H1 (cell line): Measurements from ENCODE around the gene CGREF1. TPM values are rescaled to one million over a fixed set of nuclear protein-coding genes. Genes with fewer than 3 reads are reported as not detected.

Source experiments
- CTCF ChIA-PET: fragments of 300-600 bp; sonication (Branson Sonifier 250); formaldehyde crosslinking; loops from one replicate; lab custom pipeline; 2021; ENCODE audit not compliant: partially characterized antibody; lab: Charles Lee
- POLR2A ChIA-PET: fragments of 300-600 bp; sonication (Branson Sonifier 250); formaldehyde crosslinking; loops from one replicate; lab custom pipeline; 2021; ENCODE audit warnings: inconsistent platforms; ENCODE audit not compliant: partially characterized antibody; lab: Charles Lee
- DNase-seq, 2 experiments: peaks; one replicate each; pipeline versions ENCODE4 v3.0.0 to v3.0.0-alpha.2; 2010 to 2022; ENCODE audit warnings: low spot score in 2 of 2, low read depth in 1 of 2, mixed read lengths in 1 of 2
- FAIRE-seq: peaks from 2 replicates; lab custom pipeline; 2011; peaks lifted over from hg19 to GRCh38; lab: Jason Lieb, UNC
- H2AFZ ChIP-seq: 2 replicates; pipeline ENCODE4 v1.8.1; 2012; ENCODE audit warnings: low read length, inconsistent platforms
- H2AK5ac ChIP-seq: 2 replicates; pipeline ENCODE4 v1.6.1; 2013; ENCODE audit warnings: low read depth, low read length
- H2BK120ac ChIP-seq: replicated peaks from 2 replicates; pipeline ENCODE3; 2013; ENCODE audit warnings: low read depth, low read length, inconsistent platforms
- H2BK12ac ChIP-seq: 2 replicates; pipeline ENCODE4 v1.6.1; 2013; ENCODE audit warnings: low read depth, low read length
- H2BK15ac ChIP-seq: 2 replicates; pipeline ENCODE4 v1.6.1; 2013; ENCODE audit warnings: low read length
- H2BK20ac ChIP-seq: 2 replicates; pipeline ENCODE4 v1.6.1; 2013; ENCODE audit warnings: low read length
- H2BK5ac ChIP-seq: 2 replicates; pipeline ENCODE4 v1.6.1; 2013; ENCODE audit warnings: low read depth, low read length
- H3K14ac ChIP-seq: 2 replicates; pipeline ENCODE4 v1.6.1; 2013; ENCODE audit warnings: inconsistent platforms; ENCODE audit not compliant: insufficient read length
- H3K18ac ChIP-seq: 2 replicates; pipeline ENCODE4 v1.6.1; 2013; ENCODE audit warnings: low read length; ENCODE audit errors: extremely low read depth
- H3K23ac ChIP-seq: 2 replicates; pipeline ENCODE4 v1.6.1; 2013; ENCODE audit warnings: inconsistent platforms; ENCODE audit not compliant: insufficient read length
- H3K23me2 ChIP-seq: 2 replicates; pipeline ENCODE4 v1.6.1; 2013; ENCODE audit warnings: low read depth, low read length
- H3K27ac ChIP-seq: 2 replicates; pipeline ENCODE4 v1.6.1; 2011; ENCODE audit warnings: low read depth, low read length, inconsistent platforms
- H3K27me3 ChIP-seq, 4 experiments: replicated peaks in 1 of 4; 1 replicate in 1 of 4; 2 replicates in 3 of 4; pipeline versions ENCODE4 v1.6.1 to v1.8.1; 2011 to 2013; ENCODE audit warnings: low read length in 3 of 4, mild to moderate bottlenecking in 3 of 4, inconsistent platforms in 2 of 4, mixed read lengths in 2 of 4, moderate library complexity in 1 of 4; ENCODE audit not compliant: control insufficient read depth in 3 of 4, insufficient read depth in 3 of 4; ENCODE audit errors: extremely low read depth in 1 of 4
- H3K36me3 ChIP-seq, 4 experiments: 2 replicates each; pipeline versions ENCODE4 v1.6.1 to v1.8.1; 2011 to 2013; ENCODE audit warnings: mild to moderate bottlenecking in 4 of 4, low read length in 3 of 4, moderate library complexity in 2 of 4, control low read depth in 1 of 4, inconsistent platforms in 1 of 4; ENCODE audit not compliant: insufficient read depth in 4 of 4, control insufficient read depth in 2 of 4
- H3K4ac ChIP-seq: replicated peaks from 2 replicates; pipeline ENCODE3; 2013; ENCODE audit warnings: low read length, low read depth, mixed read lengths, inconsistent platforms; ENCODE audit not compliant: insufficient read length
- H3K4me1 ChIP-seq, 4 experiments: replicated peaks in 1 of 4; 1 replicate in 1 of 4; 2 replicates in 3 of 4; pipeline versions ENCODE4 v1.6.1 to v1.8.1; 2011 to 2013; ENCODE audit warnings: low read length in 3 of 4, inconsistent platforms in 2 of 4, mixed read lengths in 1 of 4; ENCODE audit not compliant: insufficient read depth in 4 of 4, control insufficient read depth in 3 of 4
- H3K4me2 ChIP-seq, 2 experiments: 2 replicates each; pipeline versions ENCODE4 v1.6.1 to v1.8.1; 2011 to 2013; ENCODE audit warnings: low read depth in 2 of 2, low read length in 2 of 2, control low read depth in 1 of 2, inconsistent platforms in 1 of 2, mild to moderate bottlenecking in 1 of 2; ENCODE audit not compliant: insufficient read depth in 1 of 2
- H3K4me3 ChIP-seq, 4 experiments: fragments of 200-600, 300-600 bp in 1 of 4; sonication (generic), shearing (Covaris generic), sonication (Bioruptor Twin) in 1 of 4; 2 replicates each; pipeline versions ENCODE4 v1.5.1 to v1.8.1; 2011 to 2016; ENCODE audit warnings: low read length in 4 of 4, low read depth in 3 of 4, control low read depth in 2 of 4, inconsistent platforms in 2 of 4, mild to moderate bottlenecking in 2 of 4, mixed read lengths in 1 of 4, moderate library complexity in 1 of 4; ENCODE audit not compliant: insufficient read depth in 2 of 4; ENCODE audit errors: extremely low read depth in 1 of 4
- H3K56ac ChIP-seq: replicated peaks from 2 replicates; pipeline ENCODE3; 2013; ENCODE audit warnings: low read depth, mild to moderate bottlenecking, mixed read lengths, low read length, inconsistent platforms; ENCODE audit not compliant: insufficient read length
- H3K79me1 ChIP-seq: 2 replicates; pipeline ENCODE4 v1.6.1; 2013; ENCODE audit warnings: low read depth, low read length, control low read depth
- H3K79me2 ChIP-seq, 2 experiments: 2 replicates each; pipeline versions ENCODE4 v1.6.1 to v1.8.1; 2012 to 2013; ENCODE audit warnings: low read length in 2 of 2, mild to moderate bottlenecking in 2 of 2, inconsistent platforms in 1 of 2; ENCODE audit not compliant: insufficient read depth in 2 of 2, control insufficient read depth in 1 of 2
- H3K9ac ChIP-seq, 4 experiments: replicated peaks in 1 of 4; 1 replicate in 1 of 4; 2 replicates in 3 of 4; pipeline versions ENCODE4 v1.6.1 to v1.8.1; 2011 to 2013; ENCODE audit warnings: low read depth in 3 of 4, low read length in 3 of 4, control low read depth in 2 of 4, mild to moderate bottlenecking in 2 of 4, moderate library complexity in 2 of 4, inconsistent platforms in 1 of 4; ENCODE audit errors: extremely low read depth in 1 of 4
- H3K9me3 ChIP-seq, 2 experiments: 2 replicates each; pipeline versions ENCODE4 v1.6.1 to v1.8.1; 2012 to 2013; ENCODE audit warnings: mild to moderate bottlenecking in 2 of 2, moderate library complexity in 2 of 2, control low read depth in 1 of 2, inconsistent platforms in 1 of 2, low read depth in 1 of 2, low read length in 1 of 2, mixed read lengths in 1 of 2; ENCODE audit not compliant: insufficient read depth in 2 of 2
- H4K20me1 ChIP-seq, 2 experiments: replicated peaks in 1 of 2; 2 replicates each; pipeline versions ENCODE3 to v1.8.1; 2011 to 2013; ENCODE audit warnings: inconsistent platforms in 2 of 2, low read length in 2 of 2, mild to moderate bottlenecking in 1 of 2; ENCODE audit not compliant: insufficient read depth in 2 of 2, control insufficient read depth in 1 of 2
- H4K5ac ChIP-seq: 2 replicates; pipeline ENCODE4 v1.6.1; 2013; ENCODE audit warnings: low read length, low read depth, mixed read lengths, inconsistent platforms; ENCODE audit not compliant: insufficient read length
- H4K8ac ChIP-seq: 2 replicates; pipeline ENCODE4 v1.8.0; 2013; ENCODE audit warnings: mild to moderate bottlenecking, moderate library complexity, low read length, inconsistent platforms; ENCODE audit not compliant: insufficient read depth; ENCODE audit errors: extremely low read depth
- H4K91ac ChIP-seq: replicated peaks from 2 replicates; pipeline ENCODE3; 2013; ENCODE audit warnings: low read length, mixed read lengths, inconsistent platforms; ENCODE audit not compliant: insufficient read length
- ASH2L ChIP-seq: fragments of 200-600, 300-600 bp; sonication (generic); IDR thresholded peaks from one replicate; pipeline ENCODE4 v1.7.1; 2017; ENCODE audit warnings: low read length
- BACH1 ChIP-seq: IDR thresholded peaks from 2 replicates; pipeline ENCODE4 v1.6.1; 2012; ENCODE audit warnings: low read length, improper control_type of control experiment
- CBX5 ChIP-seq: fragments of 300-800, 300-1000 bp; sonication (generic); IDR thresholded peaks from 2 replicates; pipeline ENCODE4 v1.7.1; 2016; ENCODE audit warnings: antibody characterized with exemption, low read length, low read depth
- CHD1 ChIP-seq: IDR thresholded peaks from 2 replicates; pipeline ENCODE4 v1.6.1; 2012; ENCODE audit warnings: low read depth, low read length, improper control_type of control experiment
- CTBP2 ChIP-seq: IDR thresholded peaks from 2 replicates; pipeline ENCODE4 v1.7.0; 2011; ENCODE audit warnings: borderline replicate concordance, mild to moderate bottlenecking, moderate library complexity, mixed read lengths, low read length; ENCODE audit not compliant: insufficient read depth, insufficient read length
- KDM5A ChIP-seq: fragments of 200-600 bp; IDR thresholded peaks from 2 replicates; pipeline ENCODE4 v1.7.1; 2012; ENCODE audit warnings: mild to moderate bottlenecking, low read length, inconsistent platforms, mixed read lengths
- MAFK ChIP-seq: IDR thresholded peaks from 2 replicates; pipeline ENCODE4 v1.6.1; 2012; ENCODE audit warnings: low read depth, mild to moderate bottlenecking, improper control_type of control experiment, low read length
- RAD21 ChIP-seq, 2 experiments: IDR thresholded peaks in 1 of 2; conservative IDR thresholded peaks in 1 of 2; 2 replicates each; pipeline ENCODE4 v1.6.1; 2011; ENCODE audit warnings: low read depth in 2 of 2, low read length in 2 of 2, improper control_type of control experiment in 1 of 2, inconsistent platforms in 1 of 2, mild to moderate bottlenecking in 1 of 2, moderate library complexity in 1 of 2
- RBBP5 ChIP-seq: IDR thresholded peaks from 2 replicates; pipeline ENCODE4 v1.7.1; 2012; ENCODE audit warnings: low read depth, mild to moderate bottlenecking, inconsistent platforms, low read length, moderate library complexity, borderline replicate concordance
- SIRT6 ChIP-seq: IDR thresholded peaks from one replicate; pipeline ENCODE4 v1.7.1; 2012; ENCODE audit warnings: low read length, inconsistent platforms
- SRF ChIP-seq: IDR thresholded peaks from 2 replicates; pipeline ENCODE4 v1.6.1; 2011; ENCODE audit warnings: mild to moderate bottlenecking, low read depth, low read length, moderate library complexity
- USF2 ChIP-seq: IDR thresholded peaks from 2 replicates; pipeline ENCODE4 v1.6.1; 2011; ENCODE audit warnings: low read length, improper control_type of control experiment
- WGBS, 2 experiments: shearing (Covaris generic) in 1 of 2; methylation state at CpG; one replicate each; pipeline versions ENCODE4 v1.1.6 to v1.1.7; 2013 to 2015; ENCODE audit warnings: low lambda C conversion rate in 2 of 2, mixed read lengths in 2 of 2, inconsistent platforms in 1 of 2, low coverage in 1 of 2, missing lambda C conversion rate in 1 of 2; ENCODE audit not compliant: insufficient replicate concordance in 2 of 2, insufficient coverage in 1 of 2, insufficient read length in 1 of 2; ENCODE audit errors: extremely low coverage in 1 of 2, missing lambda C conversion rate in 1 of 2; 5-methylcytosine and 5-hydroxymethylcytosine counted together
- polyA plus RNA-seq, 7 experiments: library from polyadenylated mRNA; depleted of rRNA in 3 of 7; stranded (reverse) in 5 of 7; unstranded in 2 of 7; fragments of >200 nt in 5 of 7; fragments of 200-250 nt in 2 of 7; gene quantifications; 1 replicate in 5 of 7; 2 replicates in 1 of 7; 4 replicates in 1 of 7; pipeline versions ENCODE4 v1.2.1 to v1.2.3, GENCODE V29; 2011 to 2013; ENCODE audit warnings: missing spikeins in 2 of 7, mixed read lengths in 2 of 7
- total RNA-seq: library from RNA; stranded (reverse); fragmentation: NEBNext Ultra II Directional; extraction: Animal tissue kit (Norgen Biotek cat#: 25700); gene quantifications from 2 replicates; pipeline ENCODE4 v1.2.1, GENCODE V29; 2021

The CGREF1 gene
- total and polyA plus RNA-seq, 2 of the 8 experiments (the other 6 are each of a cell fraction or from before 2014, with no cell fraction given): 2.5 to 3.4 TPM

GRCh38 chr2:27150639-27151230 lies 31.8 kb upstream of the CGREF1 start:
- ChIA-PET CTCF (interaction anchor here (0.8 to 5.6 kb wide), 10 partner anchors 8 to 63 kb away, joined by 3 to 27 read pairs (median 4); no protein-coding TSS in a partner anchor), POLR2A (interaction anchor here (1.4 to 1.5 kb wide), 3 partner anchors 12 to 98 kb away, joined by 3 to 4 read pairs (median 4); partner anchors contain the start of gene PRR30)
- Histone ChIP-seq H3K4me2 (no peak overlapping the region), H3K56ac (no peak overlapping the region), H3K4me3 (no peak overlapping the region), H3K36me3 (no peaks in the 10 kb centered on the region), H3K27me3 (no peaks in the 10 kb centered on the region), H3K14ac (no peak overlapping the region), H2BK20ac (no peak overlapping the region), H4K20me1 (no peaks in the 10 kb centered on the region), H4K8ac (no peak overlapping the region), H2AK5ac (no peak overlapping the region), H2BK15ac (no peak overlapping the region), H2AFZ (no peak overlapping the region), H3K18ac (no peak overlapping the region), H3K23ac (no peak overlapping the region), H4K91ac (no peak overlapping the region), H2BK120ac (no peak overlapping the region), H3K27ac (no peak overlapping the region), H2BK12ac (no peak overlapping the region), H3K79me1 (no peaks in the 10 kb centered on the region), H3K9me3 (no peaks in the 10 kb centered on the region), H3K4me1 (no peaks in the 10 kb centered on the region; a peak in 1 of 7 replicates), H4K5ac (no peak overlapping the region), H3K23me2 (no peaks in the 10 kb centered on the region), H3K9ac (no peak overlapping the region), H2BK5ac (no peak overlapping the region), H3K4ac (no peak overlapping the region), H3K79me2 (no peaks in the 10 kb centered on the region)
- FAIRE-seq (no peak), DNase-seq (no peak)
- WGBS, 2 experiments: 88% methylated on average over 8 of the region's 8 CpGs; no CpG with 5 or more reads in 1 of the 2 experiments
- TF ChIP-seq CTBP2 (no peak), USF2 (no peak), RAD21 (IDR thresholded peaks at IDR 0.05 in 1 of 2, conservative IDR thresholded peaks at IDR 0.05 in 1 of 2; ENCODE audit: low read depth in 2 of 2, low read length in 2 of 2) (no peak), RBBP5 (no peak), SRF (no peak), ASH2L (no peak), BACH1 (no peak), CHD1 (no peak), KDM5A (no peak), CBX5 (no peak), SIRT6 (no peak), MAFK (no peak)
